Progenitor cell of endocrine pancreas (in vitro differentiated cells): ENCODE measurements around the gene TASL. TPM values are rescaled to one million over a fixed set of nuclear protein-coding genes. Genes with fewer than 3 reads are reported as not detected.
"Not testable (repeated sequence)": the region's sequence is repeated elsewhere in the genome, so short reads cannot be mapped to it uniquely, and the experiment has no call there.

Experiments used
- DNase-seq: peaks from one replicate; pipeline ENCODE4 v3.0.0; 2021; ENCODE audit warnings: low spot score; ENCODE audit not compliant: unreplicated experiment
- H3K27ac Mint-ChIP-seq: 2 replicates; pipeline ENCODE4 v1.8.0; 2021; ENCODE audit warnings: mild to moderate bottlenecking, moderate library complexity, mixed read lengths
- H3K27me3 Mint-ChIP-seq: 2 replicates; pipeline ENCODE4 v1.8.0; 2021; ENCODE audit warnings: mixed read lengths
- H3K36me3 Mint-ChIP-seq: 2 replicates; pipeline ENCODE4 v1.8.0; 2022; ENCODE audit warnings: mixed read lengths; ENCODE audit not compliant: insufficient read depth
- H3K4me1 Mint-ChIP-seq: 2 replicates; pipeline ENCODE4 v1.8.0; 2021; ENCODE audit warnings: low read depth, mixed read lengths
- H3K4me3 Mint-ChIP-seq: 2 replicates; pipeline ENCODE4 v1.8.0; 2021; ENCODE audit warnings: low read depth, mild to moderate bottlenecking, moderate library complexity, mixed read lengths
- H3K9me3 Mint-ChIP-seq: 2 replicates; pipeline ENCODE4 v1.8.0; 2021; ENCODE audit warnings: low read depth, mixed read lengths
- total RNA-seq: library from RNA; stranded (reverse); gene quantifications from 2 replicates; pipeline ENCODE4 v1.2.1, GENCODE V29; 2021
- TF ChIP-seq, protein P1 (sequence below): fragments of 200-600 bp; sonication (generic); IDR thresholded peaks from one replicate; pipeline ENCODE4 v1.5.0; 2021; ENCODE audit warnings: antibody characterized with exemption, mild to moderate bottlenecking; ENCODE audit not compliant: unreplicated experiment

TASL gene
- total RNA-seq, 1 donor from 2014 or later: not detected

DNA sequence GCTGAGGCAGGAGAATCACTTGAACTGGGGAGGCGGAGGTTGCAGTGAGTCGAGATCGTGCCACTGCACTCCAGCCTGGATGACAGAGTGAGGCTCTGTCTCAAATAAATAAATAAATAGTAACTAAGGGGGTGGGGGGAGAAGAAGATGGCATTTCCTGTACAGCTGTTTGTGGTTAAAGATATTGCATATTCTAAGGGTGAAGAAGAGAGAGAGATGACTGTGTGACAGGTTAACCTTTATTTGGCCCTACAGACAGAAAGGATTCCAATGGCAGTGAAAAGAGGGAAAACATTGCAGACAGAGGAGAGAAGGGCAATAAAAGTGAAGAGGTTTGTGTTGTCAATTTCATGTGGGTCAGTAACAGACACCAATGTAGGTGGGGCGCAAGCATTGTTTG, 9.4 kb downstream of the TASL start:
- H3K27me3 Mint-ChIP-seq: no peaks in the 10 kb centered on the region
- no peaks in the 10 kb centered on the region for H3K9me3 Mint-ChIP-seq
- H3K27ac Mint-ChIP-seq: no peak overlapping the region
- DNase-seq: no peak
- H3K36me3 Mint-ChIP-seq: no peaks in the 10 kb centered on the region
- TF ChIP-seq, protein P1, sequence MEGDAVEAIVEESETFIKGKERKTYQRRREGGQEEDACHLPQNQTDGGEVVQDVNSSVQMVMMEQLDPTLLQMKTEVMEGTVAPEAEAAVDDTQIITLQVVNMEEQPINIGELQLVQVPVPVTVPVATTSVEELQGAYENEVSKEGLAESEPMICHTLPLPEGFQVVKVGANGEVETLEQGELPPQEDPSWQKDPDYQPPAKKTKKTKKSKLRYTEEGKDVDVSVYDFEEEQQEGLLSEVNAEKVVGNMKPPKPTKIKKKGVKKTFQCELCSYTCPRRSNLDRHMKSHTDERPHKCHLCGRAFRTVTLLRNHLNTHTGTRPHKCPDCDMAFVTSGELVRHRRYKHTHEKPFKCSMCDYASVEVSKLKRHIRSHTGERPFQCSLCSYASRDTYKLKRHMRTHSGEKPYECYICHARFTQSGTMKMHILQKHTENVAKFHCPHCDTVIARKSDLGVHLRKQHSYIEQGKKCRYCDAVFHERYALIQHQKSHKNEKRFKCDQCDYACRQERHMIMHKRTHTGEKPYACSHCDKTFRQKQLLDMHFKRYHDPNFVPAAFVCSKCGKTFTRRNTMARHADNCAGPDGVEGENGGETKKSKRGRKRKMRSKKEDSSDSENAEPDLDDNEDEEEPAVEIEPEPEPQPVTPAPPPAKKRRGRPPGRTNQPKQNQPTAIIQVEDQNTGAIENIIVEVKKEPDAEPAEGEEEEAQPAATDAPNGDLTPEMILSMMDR: no peak
- H3K4me1 Mint-ChIP-seq: no peaks in the 10 kb centered on the region
- H3K4me3 Mint-ChIP-seq: no peak overlapping the region

DNA sequence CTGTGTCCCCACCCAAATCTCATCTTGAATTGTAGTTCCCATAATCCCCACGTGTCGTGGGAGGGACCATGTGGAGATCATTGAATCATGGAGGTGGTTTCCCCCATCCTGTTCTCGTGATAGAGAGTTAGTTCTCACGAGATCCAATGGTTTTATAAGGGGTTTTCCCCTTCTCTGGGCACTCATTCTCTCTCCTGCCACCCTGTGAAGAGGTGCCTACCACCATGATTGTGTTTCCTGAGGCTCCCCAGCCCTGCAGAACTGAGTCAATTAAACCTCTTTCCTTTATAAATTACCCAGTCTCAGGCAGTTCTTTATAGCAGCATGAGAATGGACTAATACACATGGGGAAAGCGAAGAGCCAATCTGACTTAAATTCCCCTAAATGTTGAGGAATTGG, 14.5 kb downstream of the TASL start:
- not testable (repeated sequence) for DNase-seq, H3K9me3 Mint-ChIP-seq, H3K36me3 Mint-ChIP-seq, H3K27ac Mint-ChIP-seq, H3K4me1 Mint-ChIP-seq, H3K27me3 Mint-ChIP-seq, H3K4me3 Mint-ChIP-seq

DNA sequence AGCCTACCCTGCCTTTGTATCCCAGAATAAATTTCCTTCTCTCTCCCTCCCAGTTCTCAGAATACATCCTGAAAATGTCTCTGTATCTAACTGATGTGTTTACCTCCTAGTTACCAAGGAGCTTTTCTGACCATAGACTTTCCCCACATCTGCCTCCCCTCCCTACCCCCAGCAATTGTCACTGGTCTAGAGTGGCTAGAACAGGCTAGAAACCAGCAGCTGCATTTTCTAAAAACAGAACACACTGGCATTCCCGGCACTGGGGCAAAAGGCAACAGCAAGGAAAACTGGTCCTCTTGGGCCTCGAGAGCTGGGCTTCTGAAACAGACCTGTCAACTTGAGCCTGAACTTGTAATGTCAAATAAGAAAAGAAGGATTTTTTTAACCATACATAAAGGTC, 16.4 kb downstream of the TASL start:
- TF ChIP-seq, protein P1: no peak
- Mint-ChIP-seq H3K36me3 (no peaks in the 10 kb centered on the region), H3K4me1 (no peaks in the 10 kb centered on the region), H3K27ac (no peak overlapping the region), H3K4me3 (no peak overlapping the region), H3K27me3 (no peaks in the 10 kb centered on the region), H3K9me3 (no peaks in the 10 kb centered on the region)
- DNase-seq: no peak

DNA sequence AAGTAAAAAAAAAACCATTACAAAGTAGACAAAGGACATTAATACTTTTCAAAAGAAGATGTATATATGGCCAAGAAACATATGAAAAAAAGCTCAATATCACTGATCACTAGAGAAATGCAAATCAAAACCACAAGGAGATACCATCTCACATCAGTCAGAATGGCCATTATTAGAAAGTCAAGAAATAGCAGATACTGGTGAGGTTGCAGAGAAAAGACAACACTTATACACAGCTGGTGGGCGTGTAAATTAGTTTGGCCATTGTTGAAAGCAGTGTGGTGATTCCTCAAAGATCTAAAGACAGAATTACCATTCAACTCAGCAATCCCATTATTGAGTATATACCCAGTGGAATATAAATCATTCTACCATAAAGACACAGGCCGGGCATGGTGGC, 39.3 kb downstream of the TASL start:
- Mint-ChIP-seq H3K27me3 (no peaks in the 10 kb centered on the region), H3K4me3 (no peak overlapping the region), H3K9me3 (peaks cover 5% of the 10 kb centered on the region), H3K27ac (no peak overlapping the region), H3K36me3 (no peaks in the 10 kb centered on the region), H3K4me1 (no peaks in the 10 kb centered on the region)
- TF ChIP-seq, protein P1: no peak
- no peak for DNase-seq

DNA sequence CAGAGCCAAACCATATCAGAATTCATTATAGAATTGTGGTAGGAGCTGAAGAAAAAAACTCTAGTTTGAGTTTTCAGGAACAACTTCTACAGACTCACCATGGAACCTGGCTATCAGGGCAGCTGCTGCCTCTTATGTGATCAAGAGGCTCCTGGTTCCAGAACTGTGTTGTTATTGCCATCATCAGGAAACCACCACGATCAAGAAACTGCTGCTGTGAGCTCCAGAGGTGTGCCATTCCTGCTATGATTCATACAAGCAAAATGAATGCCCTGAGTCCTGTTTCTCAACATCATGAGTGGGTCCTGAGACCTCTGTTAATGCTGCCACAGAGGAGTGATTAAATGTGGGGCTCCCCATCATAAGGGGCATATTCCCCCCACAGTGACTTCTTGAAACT, 43.7 kb downstream of the TASL start:
- H3K4me1 Mint-ChIP-seq: no peaks in the 10 kb centered on the region
- no peaks in the 10 kb centered on the region for H3K27me3 Mint-ChIP-seq
- no peak overlapping the region for H3K27ac Mint-ChIP-seq
- no peak overlapping the region for H3K4me3 Mint-ChIP-seq
- TF ChIP-seq, protein P1: no peak
- no peak for DNase-seq
- peaks cover 5% of the 10 kb centered on the region for H3K9me3 Mint-ChIP-seq
- H3K36me3 Mint-ChIP-seq: no peaks in the 10 kb centered on the region

DNA sequence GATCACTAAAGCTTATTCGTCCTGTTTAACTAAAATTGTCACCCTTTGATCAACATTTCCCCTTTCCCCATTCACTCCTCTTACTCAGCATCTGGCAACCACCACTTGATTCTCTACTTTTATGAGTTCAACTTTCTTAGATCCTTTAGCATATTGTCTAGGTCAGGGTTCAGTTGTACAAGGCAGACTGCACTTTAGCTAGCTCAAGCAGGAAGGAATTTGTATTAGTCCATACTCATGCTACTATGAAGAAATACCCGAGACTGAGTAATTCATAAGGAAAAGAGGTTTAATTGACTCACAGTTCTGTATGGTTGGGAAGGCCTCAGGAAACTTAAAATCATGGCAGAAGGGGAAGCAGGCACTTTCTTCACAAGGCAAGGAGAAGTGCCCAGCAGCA, 44.3 kb downstream of the TASL start:
- H3K27me3 Mint-ChIP-seq: no peaks in the 10 kb centered on the region
- H3K4me3 Mint-ChIP-seq: no peak overlapping the region
- H3K27ac Mint-ChIP-seq: no peak overlapping the region
- no peak for DNase-seq
- H3K36me3 Mint-ChIP-seq: no peaks in the 10 kb centered on the region
- TF ChIP-seq, protein P1: no peak
- H3K9me3 Mint-ChIP-seq: peaks cover 5% of the 10 kb centered on the region
- no peaks in the 10 kb centered on the region for H3K4me1 Mint-ChIP-seq
